22Rv1 (cell line): Measurements from ENCODE around the gene LNP1.

Experiments
- H3K27ac ChIP-seq: fragments of 450-650 bp; 2 replicates; pipeline ENCODE4 v1.5.1; 2017
- CTCF ChIP-seq: fragments of 450-650 bp; IDR thresholded peaks from 2 replicates; pipeline ENCODE4 v1.5.1; 2017; ENCODE audit warnings: mild to moderate bottlenecking
- ZFX ChIP-seq: fragments of 450-650 bp; IDR thresholded peaks from 2 replicates; pipeline ENCODE4 v1.6.1; 2017; ENCODE audit warnings: antibody characterized with exemption, borderline replicate concordance

The LNP1 gene

GRCh38 chr3:100384733-100385525 lies 16.4 kb upstream of the LNP1 start:
- H3K27ac ChIP-seq: no peak overlapping the region

GRCh38 chr3:100386437-100387074 lies 14.8 kb upstream of the LNP1 start:
- TF ChIP-seq CTCF (no peak), ZFX (no peak)
- no peak overlapping the region for H3K27ac ChIP-seq

More at GRCh38 chr3:100384733-100385525, 16.4 kb upstream of the LNP1 start:
- TF ChIP-seq CTCF (no peak), ZFX (no peak)

DNA sequence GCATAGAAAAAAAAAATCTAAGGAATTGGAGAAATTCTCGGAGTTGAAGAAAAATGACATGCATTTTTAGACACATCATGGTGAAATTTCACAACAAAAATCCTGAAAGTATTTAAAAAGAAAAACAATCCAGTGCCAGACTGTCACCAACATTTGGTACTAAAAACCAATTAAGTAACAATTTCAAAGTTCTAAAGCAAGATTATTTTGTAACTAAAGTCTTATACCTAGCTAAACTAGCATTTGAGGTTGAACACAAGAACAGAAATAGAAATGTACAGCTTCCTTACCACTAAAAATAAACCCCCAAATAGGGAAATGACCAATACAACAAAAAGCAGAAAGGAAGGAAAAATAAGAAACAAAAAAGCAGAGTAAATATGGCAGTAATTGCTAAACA lies 12.3 kb upstream of the LNP1 start:
- H3K27ac ChIP-seq: no peak overlapping the region
- no peak for TF ChIP-seq CTCF
- TF ChIP-seq ZFX: no peak

DNA sequence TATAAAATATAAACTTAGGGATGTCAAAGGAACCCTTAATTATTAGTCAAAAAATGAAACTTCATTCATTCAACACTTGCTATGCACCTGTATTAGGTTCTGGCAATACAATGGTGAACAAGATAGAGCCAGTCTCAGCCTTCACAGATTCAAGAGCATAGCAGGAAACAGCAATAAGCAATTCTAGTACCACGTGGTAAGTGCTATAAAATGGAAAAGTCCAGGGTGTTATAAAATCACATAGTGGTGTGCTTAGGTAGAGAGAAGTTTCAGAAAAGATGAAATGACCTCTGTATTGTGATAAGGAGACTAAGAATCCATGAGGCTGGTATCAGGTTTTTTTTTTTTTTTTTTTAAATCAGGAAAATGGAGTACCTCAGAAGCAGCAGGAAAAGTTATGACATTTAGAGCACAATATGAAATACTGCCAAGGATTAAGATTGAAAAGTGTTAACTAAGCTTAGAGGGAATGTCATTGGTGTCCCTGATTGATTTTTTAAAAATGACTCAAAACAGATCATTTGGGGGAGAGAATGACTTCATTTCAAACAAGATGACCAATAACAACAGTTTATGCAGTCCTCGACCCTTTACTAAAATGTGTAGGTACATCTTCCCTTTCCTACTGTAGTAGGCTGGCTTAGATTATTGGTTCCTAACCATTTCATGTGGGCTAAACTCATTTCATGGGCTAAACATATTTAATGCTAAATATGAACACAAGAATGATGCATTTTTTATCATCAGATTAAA lies 5.5 kb upstream of the LNP1 start:
- TF ChIP-seq ZFX: no peak
- no peak for TF ChIP-seq CTCF
- H3K27ac ChIP-seq: no peak overlapping the region

DNA sequence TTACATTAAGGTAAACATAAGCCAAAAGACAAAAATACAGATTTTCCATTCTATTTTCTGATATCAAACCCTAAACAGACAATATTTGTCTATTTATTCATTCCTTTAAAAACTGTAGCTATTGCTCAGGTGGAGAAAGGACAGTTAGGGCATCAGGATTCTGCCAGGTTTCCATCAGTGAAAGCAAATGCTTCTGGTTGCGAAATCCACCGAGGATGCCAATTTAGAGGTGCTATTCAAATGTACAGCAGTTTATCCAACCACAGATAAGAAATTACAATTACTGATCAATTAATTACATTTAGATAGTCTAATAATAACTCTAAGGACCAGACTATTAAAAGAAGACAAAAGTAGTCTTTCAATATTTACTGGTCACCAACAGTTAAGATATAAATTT lies 4.4 kb upstream of the LNP1 start:
- TF ChIP-seq ZFX (no peak), CTCF (no peak)
- no peak overlapping the region for H3K27ac ChIP-seq

- peak overlapping the region; percentile 89 for H3K27ac ChIP-seq
- no peak for TF ChIP-seq ZFX
- TF ChIP-seq CTCF: no peak
Measured at GRCh38 chr3:100399341-100400071, 1.8 kb upstream of the LNP1 start.
